HCT116 (cell line): ENCODE measurements around the gene HS6ST3. TPM values are rescaled to one million over a fixed set of nuclear protein-coding genes. Genes with fewer than 3 reads are reported as not detected.
A peak's percentile ranks its signal among the peaks of the same experiment; 100 is the strongest.
"Not testable (repeated sequence)": the region's sequence is repeated elsewhere in the genome, so short reads cannot be mapped to it uniquely, and the experiment has no call there.

Source experiments
- ATAC-seq: fragments of 200-7000 bp; cut with Tn5 transposase; 2 replicates; pipeline ENCODE4 v1.9.1; 2020; ENCODE audit warnings: mild to moderate bottlenecking, moderate library complexity
- BruUV-seq: library from RNA; stranded (reverse); fragments of 400-500 nt; replicated peaks from 2 replicates; lab custom pipeline; 2021; lab: Mats Ljungman, UMichigan
- CTCF ChIA-PET: fragments of 300-600 bp; sonication (Branson Sonifier 250); formaldehyde crosslinking; loops from one replicate; lab custom pipeline; 2021; ENCODE audit warnings: antibody characterized with exemption; lab: Charles Lee
- POLR2A ChIA-PET: fragments of 300-600, 350-600 bp; sonication (Branson Sonifier 250); formaldehyde crosslinking; loops from one replicate; lab custom pipeline; 2021; ENCODE audit warnings: antibody characterized with exemption; lab: Charles Lee
- RAD21 ChIA-PET, 2 experiments: fragments of 300-600 bp; sonication (Branson Sonifier 250); formaldehyde crosslinking; loops; one replicate each; lab custom pipeline; 2023; ENCODE audit warnings: low total read pairs in 2 of 2; ENCODE audit not compliant: uncharacterized antibody in 2 of 2, unreplicated experiment in 2 of 2, low non-redundant PET in 1 of 2; lab: Charles Lee
- DNase-seq: peaks from one replicate; pipeline ENCODE4 v3.0.0-alpha.2; 2010; ENCODE audit warnings: low read depth, low spot score
- H2AFZ ChIP-seq: fragments of 200-600 bp; shearing (Covaris generic), sonication (generic); 2 replicates; pipeline ENCODE4 v1.6.1; 2017; ENCODE audit warnings: low read depth, mixed run types, mixed read lengths, antibody characterized with exemption, low read length; ENCODE audit not compliant: poor library complexity, severe bottlenecking
- H3K27ac ChIP-seq: 2 replicates; pipeline ENCODE4 v1.5.1; 2012; ENCODE audit warnings: low read depth, low read length
- H3K27me3 ChIP-seq: fragments of 200-600 bp; sonication (generic); 2 replicates; pipeline ENCODE4 v1.6.1; 2016; ENCODE audit warnings: mixed run types, low read length, mixed read lengths; ENCODE audit not compliant: insufficient read depth
- H3K36me3 ChIP-seq, 2 experiments: fragments of 200-500 bp in 1 of 2; fragments of 200-600 bp in 1 of 2; sonication (Bioruptor generic) in 1 of 2; sonication (generic) in 1 of 2; 2 replicates each; pipeline versions ENCODE4 v1.5.1 to v1.6.1; 2014 to 2016; ENCODE audit warnings: low read length in 2 of 2, inconsistent platforms in 1 of 2, mixed read lengths in 1 of 2, mixed run types in 1 of 2; ENCODE audit not compliant: insufficient read depth in 2 of 2, control insufficient read depth in 1 of 2
- H3K4me1 ChIP-seq, 2 experiments: fragments of 200-600 bp in 1 of 2; sonication (generic) in 1 of 2; 2 replicates each; pipeline versions ENCODE4 v1.5.1 to v1.6.1; 2012 to 2017; ENCODE audit warnings: low read length in 2 of 2, inconsistent platforms in 1 of 2, mild to moderate bottlenecking in 1 of 2, mixed read lengths in 1 of 2, mixed run types in 1 of 2, moderate library complexity in 1 of 2; ENCODE audit not compliant: insufficient read depth in 2 of 2, control insufficient read depth in 1 of 2
- H3K4me2 ChIP-seq: fragments of 200-600 bp; sonication (generic); 2 replicates; pipeline ENCODE4 v1.6.1; 2017; ENCODE audit warnings: mixed run types, low read length, mixed read lengths
- H3K4me3 ChIP-seq, 2 experiments: fragments of 200-600 bp in 1 of 2; sonication (generic) in 1 of 2; replicated peaks in 1 of 2; 2 replicates each; pipeline ENCODE4 v1.5.1; 2011 to 2016; ENCODE audit warnings: low read length in 2 of 2, control low read depth in 1 of 2, low read depth in 1 of 2, mild to moderate bottlenecking in 1 of 2, mixed read lengths in 1 of 2, mixed run types in 1 of 2
- H3K79me2 ChIP-seq: fragments of 200-600 bp; sonication (generic); 2 replicates; pipeline ENCODE4 v1.6.1; 2017; ENCODE audit warnings: mild to moderate bottlenecking, mixed run types, low read length, moderate library complexity, mixed read lengths; ENCODE audit not compliant: insufficient read depth
- H3K9ac ChIP-seq: fragments of 200-600 bp; sonication (generic); 2 replicates; pipeline ENCODE4 v1.6.1; 2016; ENCODE audit warnings: low read length, mixed read lengths
- H3K9me2 ChIP-seq: fragments of 200-600 bp; sonication (generic), shearing (Covaris generic); 2 replicates; pipeline ENCODE4 v1.6.1; 2017; ENCODE audit warnings: mixed run types, mild to moderate bottlenecking, moderate library complexity; ENCODE audit not compliant: insufficient read depth
- H3K9me3 ChIP-seq, 2 experiments: fragments of 200-500 bp in 1 of 2; fragments of 200-600 bp in 1 of 2; sonication (Bioruptor generic) in 1 of 2; sonication (generic) in 1 of 2; 2 replicates each; pipeline ENCODE4 v1.6.1; 2014 to 2017; ENCODE audit warnings: low read length in 2 of 2, mixed read lengths in 2 of 2, inconsistent platforms in 1 of 2, low read depth in 1 of 2, mild to moderate bottlenecking in 1 of 2, mixed run types in 1 of 2, moderate library complexity in 1 of 2; ENCODE audit not compliant: control insufficient read depth in 1 of 2, insufficient read depth in 1 of 2
- H4K20me1 ChIP-seq: fragments of 200-600 bp; sonication (generic), shearing (Covaris generic); 2 replicates; pipeline ENCODE4 v1.6.1; 2017; ENCODE audit warnings: mixed run types, mild to moderate bottlenecking, moderate library complexity; ENCODE audit not compliant: insufficient read depth
- intact Hi-C: fragments of 100-400 bp; cut with micrococcal nuclease; formaldehyde crosslinking; loops from 2 replicates; pipeline ENCODE4 v1.10.0; 2022
- total RNA-seq: library from RNA; stranded (reverse); gene quantifications from one replicate; pipeline ENCODE4 v1.2.1, GENCODE V29; 2021; ENCODE audit not compliant: unreplicated experiment

HS6ST3 gene
- total RNA-seq, 1 experiment from 2014 or later = 0.10 TPM

GRCh38 chr13:96050955-96051354 lies 39.0 kb upstream of the HS6ST3 start:
- ATAC-seq, H3K9me2 ChIP-seq, POLR2A ChIA-PET, H3K36me3 ChIP-seq, H3K27me3 ChIP-seq, H3K9ac ChIP-seq, H4K20me1 ChIP-seq, H2AFZ ChIP-seq, DNase-seq, BruUV-seq, intact Hi-C loops, CTCF ChIA-PET, H3K27ac ChIP-seq, H3K4me2 ChIP-seq, RAD21 ChIA-PET, H3K4me3 ChIP-seq, H3K9me3 ChIP-seq: not testable (repeated sequence)
- H3K79me2 ChIP-seq = peaks cover 43% of the 10 kb centered on the region
- H3K4me1 ChIP-seq = peaks cover 5 to 17% of the 10 kb centered on the region in 2 experiments; a peak in 3 of 4 replicates

- H3K9ac ChIP-seq, POLR2A ChIA-PET, BruUV-seq: not testable (repeated sequence)
These were observed 38.4 kb upstream of the HS6ST3 start for GRCh38 chr13:96051491-96051890.

GRCh38 chr13:96051946-96052345 lies 38.0 kb upstream of the HS6ST3 start:
- Histone ChIP-seq H3K79me2 (peaks cover 33% of the 10 kb centered on the region), H3K4me3 (peak overlapping the region; percentile 62 to 81), H3K4me2 (peak overlapping the region; percentile 82), H3K4me1 (peaks cover 5 to 17% of the 10 kb centered on the region in 2 experiments; a peak in 3 of 4 replicates)
- POLR2A ChIA-PET, H3K9me2 ChIP-seq, H4K20me1 ChIP-seq, H3K36me3 ChIP-seq, ATAC-seq, H3K27ac ChIP-seq, RAD21 ChIA-PET, H3K9ac ChIP-seq, H3K9me3 ChIP-seq, BruUV-seq, DNase-seq, H2AFZ ChIP-seq, intact Hi-C loops, H3K27me3 ChIP-seq: not testable (repeated sequence)
- CTCF ChIA-PET = interaction anchor here (2.0 kb wide), 1 partner anchor 32 kb away, joined by 7 read pairs; no protein-coding TSS in a partner anchor

More at GRCh38 chr13:96051491-96051890, 38.4 kb upstream of the HS6ST3 start:
- intact Hi-C loops, H3K27me3 ChIP-seq, H3K9me3 ChIP-seq, H3K4me3 ChIP-seq, H3K27ac ChIP-seq, RAD21 ChIA-PET, DNase-seq, H3K36me3 ChIP-seq, H2AFZ ChIP-seq, H3K9me2 ChIP-seq, ATAC-seq, CTCF ChIA-PET, H4K20me1 ChIP-seq: not testable (repeated sequence)
- Histone ChIP-seq H3K79me2 (peaks cover 38% of the 10 kb centered on the region), H3K4me1 (peaks cover 5 to 17% of the 10 kb centered on the region in 2 experiments; a peak in 3 of 4 replicates), H3K4me2 (peak overlapping the region; percentile 82; the same call in 1 of the 2 replicates)
